HG03521 (cell line): ENCODE results near the gene TRPM2.
"Not testable (repeated sequence)": the region's sequence is repeated elsewhere in the genome, so short reads cannot be mapped to it uniquely, and the experiment has no call there.

Experiments used
- ATAC-seq: cut with Tn5 transposase; IDR thresholded peaks from one replicate; pipeline ENCODE4 v1.9.1; 2021; ENCODE audit warnings: mild to moderate bottlenecking, moderate library complexity; ENCODE audit not compliant: unreplicated experiment

TRPM2 gene

DNA sequence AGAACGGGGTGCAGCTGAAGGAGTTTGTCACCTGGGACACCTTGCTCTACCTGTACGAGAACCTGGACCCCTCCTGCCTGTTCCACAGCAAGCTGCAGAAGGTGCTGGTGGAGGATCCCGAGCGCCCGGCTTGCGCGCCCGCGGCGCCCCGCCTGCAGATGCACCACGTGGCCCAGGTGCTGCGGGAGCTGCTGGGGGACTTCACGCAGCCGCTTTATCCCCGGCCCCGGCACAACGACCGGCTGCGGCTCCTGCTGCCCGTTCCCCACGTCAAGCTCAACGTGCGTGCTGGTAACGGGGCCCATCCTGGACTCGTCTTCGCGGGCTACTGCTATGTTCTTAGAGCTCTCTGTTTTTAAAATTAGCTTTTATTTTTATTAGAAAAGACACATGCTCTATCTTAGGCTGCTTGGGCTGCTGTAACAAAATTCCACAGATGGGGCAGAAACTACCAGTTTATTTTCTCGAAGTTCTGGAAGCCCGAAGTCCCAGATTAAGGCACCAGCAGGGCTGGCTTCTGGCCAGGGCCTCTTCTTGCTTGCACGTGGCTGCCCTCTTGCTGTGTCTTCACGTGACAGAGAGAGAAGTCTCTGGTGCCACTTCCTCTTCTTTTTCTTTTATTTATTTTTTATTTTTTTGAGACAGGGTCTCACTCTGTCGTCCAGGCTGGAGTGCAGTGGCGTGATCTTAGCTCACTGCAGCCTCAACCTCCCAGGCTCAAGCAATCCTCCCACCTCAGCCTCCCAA is 38.1 kb downstream of the TRPM2 start:
- no peak for ATAC-seq

DNA sequence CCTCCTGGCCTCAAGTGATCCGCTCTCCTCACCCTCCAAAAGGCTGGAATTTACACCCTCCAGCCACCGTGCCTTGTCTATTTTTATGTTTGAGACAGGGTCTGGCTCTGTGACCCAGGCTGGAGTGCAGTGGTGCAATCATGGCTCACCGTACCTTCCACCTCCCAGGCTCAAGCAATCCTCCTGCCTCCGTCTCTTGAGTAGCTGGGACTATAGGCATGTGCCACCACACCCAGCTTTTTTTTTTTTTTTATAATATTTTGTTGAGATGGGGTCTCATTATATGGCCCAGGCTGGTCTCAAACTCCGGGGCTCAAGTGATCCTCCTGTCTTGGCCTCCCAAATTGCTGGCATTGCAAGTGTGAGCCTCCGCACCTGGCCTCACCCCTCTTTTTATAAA is 38.8 kb downstream of the TRPM2 start:
- ATAC-seq: no peak

DNA sequence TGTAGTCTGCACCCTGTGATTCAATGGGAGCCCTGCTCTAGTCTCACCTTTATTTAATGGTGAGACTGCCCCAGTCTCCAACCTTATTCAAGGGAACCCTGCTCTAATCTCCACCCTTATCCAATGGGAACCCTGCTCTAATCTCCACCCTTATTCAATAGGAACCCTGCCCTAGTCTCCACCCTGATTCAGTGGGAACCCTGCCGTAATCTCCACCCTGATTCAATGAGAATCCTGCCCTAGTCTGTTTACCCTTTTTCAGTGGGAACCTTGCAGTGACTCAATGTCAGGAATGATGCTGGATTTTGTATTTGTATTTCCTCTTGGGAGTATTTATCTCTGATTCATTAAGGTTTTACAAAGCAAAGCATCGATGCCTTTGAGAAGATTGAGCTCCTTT is 39.5 kb downstream of the TRPM2 start:
- ATAC-seq: no peak

DNA sequence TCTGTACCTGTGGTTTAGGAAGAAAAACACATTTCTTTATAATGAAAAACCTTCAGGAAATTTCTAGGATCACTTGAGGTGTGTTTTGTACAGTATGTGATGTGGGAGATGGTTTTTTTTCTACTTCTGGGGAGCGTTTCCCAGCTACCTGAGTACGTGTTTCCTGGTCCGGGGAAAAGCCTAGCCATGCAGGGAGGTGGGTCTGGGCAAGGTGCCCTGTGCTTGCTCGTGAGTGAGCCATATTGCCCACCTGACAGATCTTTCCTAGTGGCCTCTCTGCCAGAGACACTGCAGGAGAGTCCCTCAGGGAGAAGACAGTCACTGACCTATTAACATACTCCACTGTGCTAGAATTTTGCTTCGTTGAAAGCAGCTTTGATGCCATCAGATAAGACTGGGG is 41.3 kb downstream of the TRPM2 start:
- ATAC-seq: no peak

DNA sequence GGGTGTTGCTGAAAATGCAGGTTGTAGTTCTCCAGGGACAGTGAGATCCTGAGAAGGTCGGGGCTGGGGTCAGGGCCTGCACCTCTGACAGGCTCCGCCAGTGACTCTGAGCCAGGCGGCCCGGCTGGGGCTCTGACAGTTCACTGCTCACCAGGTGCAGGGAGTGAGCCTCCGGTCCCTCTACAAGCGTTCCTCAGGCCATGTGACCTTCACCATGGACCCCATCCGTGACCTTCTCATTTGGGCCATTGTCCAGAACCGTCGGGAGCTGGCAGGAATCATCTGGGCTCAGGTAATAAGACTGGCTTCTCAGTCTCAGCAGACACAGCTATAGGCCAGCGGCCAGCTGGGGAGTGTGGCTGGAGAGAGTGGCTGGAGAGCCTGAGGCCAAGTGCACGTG is 41.8 kb downstream of the TRPM2 start:
- no peak for ATAC-seq

DNA sequence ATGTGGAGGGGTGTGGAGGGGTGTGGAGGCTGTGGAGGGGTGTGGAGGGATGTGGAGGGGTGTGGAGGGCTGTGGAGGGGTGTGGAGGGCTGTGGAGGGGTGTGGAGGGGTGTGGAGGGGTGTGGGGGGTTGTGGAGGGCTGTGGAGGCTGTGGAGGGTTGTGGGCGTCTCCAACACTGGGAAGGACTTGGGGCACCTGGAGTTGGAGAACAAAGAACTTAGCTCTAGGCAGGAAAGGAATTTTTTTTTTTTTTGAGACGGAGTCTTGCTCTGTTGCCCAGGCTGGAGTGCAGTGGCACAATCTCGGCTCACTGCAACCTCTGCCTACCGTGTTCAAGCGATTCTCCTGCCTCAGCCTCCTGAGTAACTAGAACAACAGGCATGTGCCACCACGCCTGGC is 43.4 kb downstream of the TRPM2 start:
- ATAC-seq: not testable (repeated sequence)

DNA sequence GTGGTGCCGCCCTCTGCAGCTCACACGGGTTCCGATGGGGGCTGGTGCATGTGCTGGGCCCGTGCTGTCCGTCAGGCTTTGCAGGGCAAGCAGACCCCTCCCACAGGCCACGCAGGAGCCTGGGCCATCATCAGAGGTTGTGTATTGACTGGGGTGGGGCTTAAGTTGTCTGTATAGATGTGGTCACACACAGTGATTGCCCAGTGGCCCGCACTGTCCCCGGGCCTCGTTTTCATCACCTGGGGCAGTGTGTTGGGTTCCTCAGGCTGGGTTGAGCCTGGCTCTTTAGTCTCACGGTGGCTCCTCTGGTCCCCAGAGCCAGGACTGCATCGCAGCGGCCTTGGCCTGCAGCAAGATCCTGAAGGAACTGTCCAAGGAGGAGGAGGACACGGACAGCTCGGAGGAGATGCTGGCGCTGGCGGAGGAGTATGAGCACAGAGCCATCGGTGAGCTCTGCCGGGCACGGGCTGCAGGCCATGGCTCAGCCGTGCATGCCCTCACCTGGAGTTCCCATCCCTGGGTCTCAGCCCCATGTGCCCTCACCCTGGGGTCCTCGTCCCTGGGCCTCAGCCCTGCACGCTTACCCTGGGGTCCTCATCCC is 44.1 kb downstream of the TRPM2 start:
- no peak for ATAC-seq

DNA sequence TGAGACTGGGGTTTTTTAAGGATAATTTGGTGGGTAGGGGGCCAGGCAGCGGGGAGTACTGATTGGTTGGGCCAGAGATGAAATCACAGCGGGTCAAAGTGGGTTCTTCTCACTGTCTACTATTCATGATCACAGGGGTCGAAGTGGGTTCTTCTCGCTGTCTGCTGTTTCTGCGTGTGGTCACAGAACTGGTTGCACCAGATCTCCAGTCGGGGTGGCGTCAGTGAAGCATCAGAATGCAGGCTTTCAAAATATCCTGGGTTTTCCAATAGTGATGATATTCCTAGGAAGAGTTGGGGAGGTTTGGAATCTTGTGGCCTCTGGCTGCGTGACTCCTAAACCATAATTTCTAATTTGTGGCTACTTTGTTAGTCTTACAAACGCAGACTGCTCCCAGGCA is 45.1 kb downstream of the TRPM2 start:
- ATAC-seq: no peak

DNA sequence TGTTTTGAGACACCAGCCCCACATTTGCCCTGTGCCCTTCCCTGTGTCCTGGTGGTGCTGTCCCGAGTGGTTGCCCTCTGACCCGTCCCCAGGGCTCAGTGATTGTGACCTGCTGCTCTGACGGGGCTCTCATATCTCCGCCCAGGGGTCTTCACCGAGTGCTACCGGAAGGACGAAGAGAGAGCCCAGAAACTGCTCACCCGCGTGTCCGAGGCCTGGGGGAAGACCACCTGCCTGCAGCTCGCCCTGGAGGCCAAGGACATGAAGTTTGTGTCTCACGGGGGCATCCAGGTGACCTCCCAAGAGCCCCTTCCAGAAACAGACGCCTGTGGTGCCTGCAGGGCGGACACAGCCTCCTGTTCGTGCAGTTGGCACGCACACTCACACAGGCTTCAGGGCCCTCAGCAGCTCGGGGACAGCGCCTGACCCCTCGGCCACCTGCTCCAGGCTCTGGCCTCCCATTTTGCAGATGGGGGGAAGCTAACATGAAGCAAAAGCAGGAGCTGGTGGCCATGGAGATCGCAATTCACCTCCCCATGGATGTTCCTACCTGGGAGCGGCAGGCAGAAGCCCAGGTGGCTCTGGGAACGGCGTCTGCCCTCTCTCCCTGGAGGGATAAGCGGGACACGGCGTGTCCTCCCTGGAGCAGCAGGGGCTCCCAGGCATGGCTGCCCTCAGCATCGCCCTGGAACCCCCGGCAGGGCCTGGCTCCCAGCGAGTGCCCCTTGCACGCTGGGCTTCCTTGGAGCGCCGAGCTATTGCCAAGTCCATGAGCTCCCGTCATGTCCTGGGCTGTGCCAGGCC is 45.9 kb downstream of the TRPM2 start:
- ATAC-seq: no peak

DNA sequence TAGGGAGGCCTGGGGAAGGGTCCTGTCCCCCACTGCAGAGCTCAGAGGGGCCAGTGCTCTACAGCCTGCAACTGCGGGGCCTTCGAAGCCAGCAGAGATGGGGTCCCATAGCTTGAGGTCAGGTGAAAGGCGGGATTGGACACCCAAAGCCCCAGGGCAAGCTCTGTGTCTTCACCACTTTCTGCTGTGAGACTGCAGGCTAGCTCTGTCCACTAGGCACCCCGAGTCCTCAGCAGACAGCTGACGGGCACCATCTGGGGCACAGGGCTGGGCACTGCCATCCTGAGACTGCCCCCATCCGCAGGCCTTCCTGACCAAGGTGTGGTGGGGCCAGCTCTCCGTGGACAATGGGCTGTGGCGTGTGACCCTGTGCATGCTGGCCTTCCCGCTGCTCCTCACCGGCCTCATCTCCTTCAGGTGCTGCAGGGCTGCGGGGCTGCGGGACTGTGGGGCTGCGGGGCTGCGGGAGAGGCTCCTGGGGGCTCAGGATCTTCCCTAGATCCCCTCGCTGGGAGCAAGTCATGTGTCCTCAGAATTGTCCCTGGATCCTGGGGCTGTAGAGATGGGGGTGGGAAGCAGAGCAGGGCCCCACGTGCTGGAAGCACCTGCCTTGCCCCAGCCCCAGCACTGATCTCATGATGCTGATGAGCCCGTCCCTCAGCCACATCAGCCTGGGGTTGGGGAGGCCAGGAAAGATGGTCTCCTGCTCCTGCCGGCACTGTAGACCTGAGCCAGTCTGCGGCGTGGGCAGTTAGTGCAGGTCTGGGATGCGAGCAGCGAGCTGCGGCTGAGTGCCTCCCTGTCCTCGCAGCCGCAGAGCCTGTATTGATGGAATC is 46.8 kb downstream of the TRPM2 start:
- no peak for ATAC-seq

DNA sequence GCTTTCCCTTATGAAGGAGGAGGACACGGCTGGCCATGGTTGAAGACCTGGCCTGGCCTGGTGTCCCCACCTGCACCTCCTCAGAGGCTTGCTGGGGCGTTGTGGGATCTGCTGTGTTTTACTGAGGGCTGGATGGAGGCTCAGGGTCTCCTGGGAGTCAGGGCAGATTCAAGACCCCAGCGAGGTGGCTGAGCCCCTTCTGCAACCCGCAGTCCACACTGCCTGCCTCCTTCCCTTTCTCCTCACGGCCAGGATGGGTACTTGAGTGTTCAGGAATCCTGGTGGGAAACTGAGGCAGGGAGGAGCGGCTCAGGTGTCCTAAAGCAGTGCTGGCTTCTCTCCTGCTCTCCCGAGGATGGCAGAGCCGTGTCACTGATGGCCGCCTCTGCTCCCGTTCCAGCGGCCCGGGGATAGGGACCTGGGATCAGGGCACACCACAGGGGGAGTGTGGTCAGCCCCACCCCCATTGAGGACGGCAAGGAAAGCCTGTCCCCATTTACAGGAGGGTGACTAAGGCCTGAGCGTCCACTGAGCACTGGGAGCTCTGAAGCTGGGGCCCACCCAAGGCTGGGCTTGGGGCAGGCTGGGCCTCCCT is 47.5 kb downstream of the TRPM2 start:
- ATAC-seq: no peak

DNA sequence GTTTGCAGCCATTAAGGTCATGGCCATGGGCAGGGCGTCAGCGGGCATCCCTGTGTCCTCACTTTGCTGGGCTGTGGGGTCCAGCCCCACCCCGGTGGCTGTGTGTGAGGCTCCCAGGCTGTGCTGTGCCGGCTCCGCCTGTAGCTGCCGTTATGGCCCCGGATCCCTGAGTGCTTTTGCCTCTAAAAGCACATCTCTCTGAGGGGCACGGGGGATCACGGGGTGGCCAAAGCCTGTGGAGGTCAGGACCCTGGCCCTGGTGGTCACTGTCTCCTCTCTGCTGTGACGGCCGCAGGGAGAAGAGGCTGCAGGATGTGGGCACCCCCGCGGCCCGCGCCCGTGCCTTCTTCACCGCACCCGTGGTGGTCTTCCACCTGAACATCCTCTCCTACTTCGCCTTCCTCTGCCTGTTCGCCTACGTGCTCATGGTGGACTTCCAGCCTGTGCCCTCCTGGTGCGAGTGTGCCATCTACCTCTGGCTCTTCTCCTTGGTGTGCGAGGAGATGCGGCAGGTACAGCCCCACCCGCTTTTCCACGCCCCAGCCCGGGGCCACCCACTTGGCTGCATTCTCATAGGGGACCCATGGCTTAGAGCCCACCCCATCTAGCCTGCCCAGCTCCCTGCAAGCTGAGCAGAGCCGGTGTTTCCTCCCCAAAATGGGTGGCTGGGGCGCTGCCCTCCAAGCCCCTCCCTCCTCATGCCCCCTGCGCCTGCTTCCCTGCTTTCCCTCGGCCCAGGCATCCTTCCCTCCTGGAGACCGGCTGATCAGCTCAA is 48.2 kb downstream of the TRPM2 start:
- ATAC-seq: no peak

DNA sequence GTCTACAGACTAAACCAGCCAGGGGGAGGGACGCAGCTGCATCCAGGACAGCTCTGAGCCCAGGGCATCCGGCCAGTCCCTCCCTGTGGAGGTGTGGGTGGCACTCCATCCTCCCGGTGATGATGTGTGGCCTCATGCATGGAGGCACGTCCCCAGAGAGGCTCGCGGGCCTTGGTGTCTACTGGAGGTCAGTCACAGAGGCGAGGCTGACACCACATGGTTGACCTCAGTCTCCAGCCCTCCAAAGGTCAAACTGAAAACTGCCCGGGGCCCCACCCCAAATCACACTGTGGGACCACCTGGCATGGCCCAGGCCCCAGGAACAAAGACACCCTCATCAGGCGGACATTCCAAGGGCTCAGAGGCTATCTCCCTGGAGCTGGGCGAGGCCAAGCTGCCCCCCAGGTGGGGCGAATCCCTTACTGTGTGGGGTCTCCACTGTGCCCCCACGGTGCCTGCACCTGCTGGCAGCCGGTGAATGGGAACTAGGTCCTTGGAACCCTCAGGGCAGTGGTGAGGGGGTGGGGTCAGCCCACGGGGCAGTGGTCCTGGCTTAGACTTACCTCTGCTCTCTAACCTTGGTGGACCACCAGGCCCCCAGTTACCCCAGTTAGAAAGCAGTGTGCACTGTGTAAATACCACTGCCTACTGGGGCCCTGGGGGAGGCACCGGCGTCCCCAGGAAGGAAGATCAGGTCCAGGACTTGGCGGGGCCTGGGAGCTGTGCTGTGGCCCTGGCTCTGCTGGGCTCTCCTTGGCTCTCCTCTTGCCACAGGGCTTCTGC is 49.1 kb downstream of the TRPM2 start:
- ATAC-seq: no peak

DNA sequence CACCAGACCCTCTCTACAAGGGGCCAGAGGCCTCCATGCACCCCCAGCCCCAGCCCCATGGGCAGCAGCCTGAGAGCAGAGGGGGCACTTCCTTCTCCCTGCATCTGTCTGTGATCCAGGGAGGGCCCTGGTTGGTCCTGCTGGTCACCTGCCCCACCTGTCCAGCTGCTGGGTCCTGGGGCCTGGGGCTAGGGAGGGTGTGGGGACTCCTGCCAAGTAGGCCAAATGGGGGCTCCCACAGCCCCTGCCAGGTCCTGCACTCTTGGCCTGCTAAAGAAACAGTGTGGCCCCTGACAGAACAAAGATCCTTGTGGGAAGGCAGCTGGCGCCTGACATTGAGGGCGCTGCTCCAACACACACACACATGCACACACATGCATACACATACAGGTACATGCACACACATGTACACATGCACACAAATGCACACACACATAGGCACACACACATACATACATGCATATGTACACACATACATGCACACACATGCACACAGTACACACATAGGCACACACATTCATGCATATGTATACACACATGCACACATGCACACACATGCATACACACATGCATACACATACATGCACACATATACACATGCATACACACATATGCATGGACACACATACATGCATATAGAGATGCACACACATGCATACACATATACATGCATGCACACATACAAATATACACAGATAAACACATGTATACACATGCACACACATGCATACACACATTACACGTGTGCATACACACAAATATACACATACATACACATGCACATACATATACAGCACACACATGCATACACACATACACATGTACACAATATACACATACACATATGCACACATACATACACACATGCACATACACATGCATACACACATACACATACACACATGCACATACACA is 49.9 kb downstream of the TRPM2 start:
- no peak for ATAC-seq

DNA sequence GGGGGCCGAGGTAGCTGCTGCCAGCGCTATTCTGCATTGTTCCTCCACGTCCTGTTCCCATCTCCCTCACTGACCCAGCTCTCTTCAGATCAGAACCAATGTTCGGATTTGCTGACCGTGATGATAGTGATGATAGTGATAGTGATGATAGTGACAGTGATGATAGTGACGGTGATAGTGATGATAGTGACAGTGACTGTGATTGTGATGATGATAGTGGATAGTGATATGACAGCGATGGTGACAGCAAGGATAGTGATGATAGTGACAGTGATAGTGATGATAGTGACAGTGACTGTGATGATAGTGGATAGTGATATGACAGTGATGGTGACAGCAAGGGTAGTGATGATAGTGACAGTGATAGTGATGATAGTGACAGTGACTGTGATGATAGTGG is 51.1 kb downstream of the TRPM2 start:
- not testable (repeated sequence) for ATAC-seq

DNA sequence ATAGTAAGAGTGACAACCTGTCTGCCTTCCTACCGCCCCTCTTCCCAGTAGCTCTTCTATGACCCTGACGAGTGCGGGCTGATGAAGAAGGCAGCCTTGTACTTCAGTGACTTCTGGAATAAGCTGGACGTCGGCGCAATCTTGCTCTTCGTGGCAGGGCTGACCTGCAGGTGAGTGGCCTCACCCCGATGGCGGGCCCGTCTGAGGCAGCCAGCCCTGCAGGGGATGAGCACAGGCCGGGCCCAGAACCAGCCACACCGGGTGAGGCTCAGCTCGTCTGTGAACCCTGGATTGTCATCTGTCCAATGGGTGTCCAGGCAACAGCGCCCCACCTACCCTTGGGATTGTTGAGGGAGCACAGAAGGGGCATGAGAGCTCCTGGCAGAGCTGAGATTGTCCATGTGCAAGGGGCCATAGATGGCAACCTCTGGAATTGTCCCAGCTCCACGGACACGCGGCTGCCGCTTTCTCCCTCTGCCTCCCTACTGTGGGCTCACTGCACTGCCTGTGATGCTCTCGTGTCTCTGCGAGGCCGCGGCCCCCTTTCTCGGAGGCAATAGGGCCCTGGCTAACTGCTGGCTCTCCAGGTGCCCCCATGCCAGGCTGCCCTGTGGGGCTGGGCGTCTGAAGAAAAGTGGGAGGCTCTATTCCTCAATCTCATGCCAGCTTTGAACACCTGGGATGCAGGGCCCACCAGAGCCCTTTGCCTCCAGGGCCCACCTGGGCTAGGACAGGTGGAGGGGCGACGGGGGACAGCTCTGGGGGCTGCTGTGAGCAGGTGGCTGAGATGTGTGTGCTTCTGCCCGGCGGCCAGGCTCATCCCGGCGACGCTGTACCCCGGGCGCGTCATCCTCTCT is 51.9 kb downstream of the TRPM2 start:
- no peak for ATAC-seq
